HG03520 (cell line): ENCODE results near the gene PARD3.
A peak's percentile ranks its signal among the peaks of the same experiment; 100 is the strongest.

Experiments
- ATAC-seq: cut with Tn5 transposase; IDR thresholded peaks from one replicate; pipeline ENCODE4 v1.9.1; 2021; ENCODE audit warnings: mild to moderate bottlenecking, moderate library complexity; ENCODE audit not compliant: unreplicated experiment

The PARD3 gene

DNA sequence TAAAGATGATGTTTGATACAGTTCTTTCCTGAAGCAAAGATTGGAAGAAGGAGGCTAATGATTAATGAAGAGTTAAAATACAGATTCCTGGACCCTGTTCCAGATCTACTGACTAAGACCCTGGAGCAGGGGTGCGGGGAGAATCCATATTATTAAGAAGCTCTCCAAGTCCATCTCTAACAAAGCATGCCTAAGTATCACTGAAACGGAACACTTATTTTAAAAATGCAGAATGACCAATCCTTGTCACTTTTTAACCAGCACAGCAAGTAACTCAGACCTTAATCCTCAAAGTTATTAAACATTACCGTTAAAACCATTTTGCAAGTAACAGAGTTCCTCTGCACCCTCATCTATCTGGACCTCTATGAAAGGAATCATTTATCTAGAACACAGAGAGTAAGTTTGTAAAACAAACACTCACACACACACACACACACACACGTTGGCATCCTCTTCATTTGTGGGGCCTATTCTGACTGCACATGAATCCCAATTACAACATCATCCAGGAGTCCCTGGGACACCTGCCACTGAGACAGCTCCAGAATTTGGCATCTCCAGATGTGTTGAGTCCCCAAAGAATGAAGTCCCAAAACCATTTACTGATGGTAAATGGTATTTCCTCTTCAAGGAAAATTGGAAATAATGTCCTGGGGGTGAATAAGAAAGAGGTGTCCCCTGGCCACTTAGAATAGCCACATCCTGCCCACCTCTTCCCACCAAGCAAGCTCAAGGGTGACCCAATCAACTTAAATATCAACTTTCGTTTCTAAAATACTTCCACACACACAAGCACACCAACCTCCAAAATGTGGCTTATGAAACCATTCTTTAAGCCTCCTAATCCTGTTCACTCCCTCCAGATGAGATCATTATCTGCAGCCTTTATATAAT is 117.5 kb downstream of the PARD3 start:
- no peak for ATAC-seq

DNA sequence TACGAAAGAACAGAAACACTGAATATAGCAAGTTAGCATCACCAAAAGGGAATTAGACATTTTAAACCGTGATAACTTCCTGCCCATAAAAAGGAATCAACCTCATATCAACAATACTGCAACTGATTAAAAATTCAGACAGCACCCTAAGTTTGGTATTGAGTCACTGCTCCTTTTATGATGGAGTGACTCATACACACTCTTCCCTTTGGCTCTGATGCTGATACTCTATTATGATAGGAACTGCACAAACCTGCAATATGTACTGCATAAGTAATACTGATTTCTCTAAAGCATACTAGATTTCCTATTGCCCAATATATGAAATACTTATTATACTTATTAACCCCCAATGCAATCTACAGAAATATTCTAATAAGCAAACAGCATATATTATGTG is 118.7 kb downstream of the PARD3 start:
- ATAC-seq: no peak

DNA sequence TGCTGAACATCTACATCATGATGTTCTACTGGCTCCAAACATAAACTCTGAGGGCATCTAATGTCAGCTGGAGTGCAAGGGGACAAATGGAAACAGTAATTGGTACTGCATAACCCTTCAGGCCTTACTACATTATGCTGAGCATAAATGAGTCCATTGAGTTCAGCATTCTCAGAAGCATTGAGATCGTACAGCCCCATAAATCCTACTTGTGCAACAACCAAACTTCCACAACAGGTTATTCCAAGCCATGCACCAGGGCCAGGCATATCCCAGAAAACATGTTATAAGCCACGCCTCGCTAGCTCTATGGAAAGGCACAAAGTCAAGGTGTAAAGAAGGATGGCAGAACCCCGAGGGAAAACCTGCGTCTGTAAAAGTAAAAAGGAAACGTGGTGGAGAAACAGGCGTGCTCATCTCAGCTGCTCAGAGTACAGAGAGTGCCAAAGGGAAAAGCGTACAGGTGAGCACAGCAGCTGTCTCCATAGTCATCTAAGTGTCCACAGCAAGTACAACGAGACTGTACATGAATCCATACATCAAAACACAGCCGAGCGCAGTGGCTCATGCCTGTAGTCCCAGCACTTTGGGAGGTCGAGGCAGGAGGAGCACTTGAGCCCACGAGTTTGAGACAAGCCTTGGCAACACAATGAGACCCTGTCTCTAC is 124.6 kb downstream of the PARD3 start:
- ATAC-seq: no peak

DNA sequence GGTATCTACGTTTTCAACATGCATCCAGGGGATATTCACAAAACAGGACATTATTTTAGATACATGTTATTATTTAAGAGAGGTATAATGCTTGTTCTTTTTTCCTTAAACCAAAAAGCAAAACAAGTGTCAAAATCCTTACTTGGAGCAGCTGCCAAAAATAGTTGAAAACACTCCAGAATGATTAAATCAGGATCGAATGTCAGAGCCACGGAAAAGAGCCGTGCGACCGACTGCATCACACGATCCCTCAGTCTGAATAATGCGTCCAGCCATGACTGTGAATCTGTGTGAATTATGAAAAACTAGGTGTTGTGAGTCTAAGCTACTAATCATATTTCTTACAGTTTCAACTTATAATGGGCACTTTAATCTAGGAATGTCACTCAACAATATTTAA is 126.0 kb downstream of the PARD3 start:
- no peak for ATAC-seq

DNA sequence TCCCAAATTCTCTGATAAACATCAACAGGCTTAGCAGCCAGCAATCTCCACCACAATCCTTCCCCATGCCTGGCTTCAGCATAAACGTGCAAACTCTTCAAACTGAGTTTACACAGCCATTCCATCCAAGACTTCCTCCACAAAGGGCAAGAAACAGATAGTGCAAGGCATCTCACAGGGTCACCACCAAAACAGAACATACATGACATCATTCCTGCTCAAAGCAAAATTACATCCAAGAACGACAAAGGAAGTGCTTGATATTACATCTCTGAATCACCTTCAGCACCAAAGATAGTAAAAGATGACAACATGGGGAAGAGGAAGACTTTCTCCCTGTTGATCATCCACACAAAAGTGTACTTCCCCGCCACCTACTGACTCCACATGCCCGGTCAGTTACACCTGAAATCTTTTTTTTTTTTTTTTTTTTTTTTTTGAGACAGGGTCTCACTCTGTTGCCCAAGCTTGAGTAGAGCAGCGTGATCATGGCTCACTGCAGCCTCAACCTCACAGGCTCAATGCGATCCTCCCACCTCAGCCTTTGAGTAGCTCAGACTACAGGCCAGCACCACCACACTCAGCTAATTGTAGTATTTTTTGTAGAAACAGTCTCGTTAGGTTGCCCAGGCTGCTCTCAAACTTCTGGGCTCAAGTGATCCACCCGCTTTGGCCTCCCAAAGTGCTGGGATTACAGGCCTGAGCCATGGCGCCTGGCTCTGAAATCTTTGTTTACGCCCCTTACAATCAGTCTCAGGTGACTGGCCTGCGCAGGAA is 127.5 kb downstream of the PARD3 start:
- ATAC-seq: no peak

DNA sequence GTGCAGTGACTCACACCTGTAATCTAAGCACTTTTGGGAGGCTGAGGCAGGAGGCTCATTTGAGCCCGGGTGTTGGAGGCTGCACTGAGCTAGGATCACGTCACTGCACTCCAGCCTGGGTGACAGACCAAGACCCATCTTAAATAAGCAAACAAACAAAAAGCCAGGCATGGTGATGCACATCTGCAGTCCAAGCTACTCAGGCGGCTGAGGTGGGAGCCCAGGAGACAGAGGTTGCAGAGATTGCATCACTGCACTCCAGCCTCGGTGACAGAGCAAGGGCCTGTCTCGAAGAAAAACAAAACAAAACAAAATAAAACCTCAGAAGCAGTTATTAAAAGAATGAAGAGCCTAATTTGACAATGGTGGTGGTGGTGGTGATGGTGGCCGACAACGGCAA is 132.5 kb downstream of the PARD3 start:
- ATAC-seq: no peak

DNA sequence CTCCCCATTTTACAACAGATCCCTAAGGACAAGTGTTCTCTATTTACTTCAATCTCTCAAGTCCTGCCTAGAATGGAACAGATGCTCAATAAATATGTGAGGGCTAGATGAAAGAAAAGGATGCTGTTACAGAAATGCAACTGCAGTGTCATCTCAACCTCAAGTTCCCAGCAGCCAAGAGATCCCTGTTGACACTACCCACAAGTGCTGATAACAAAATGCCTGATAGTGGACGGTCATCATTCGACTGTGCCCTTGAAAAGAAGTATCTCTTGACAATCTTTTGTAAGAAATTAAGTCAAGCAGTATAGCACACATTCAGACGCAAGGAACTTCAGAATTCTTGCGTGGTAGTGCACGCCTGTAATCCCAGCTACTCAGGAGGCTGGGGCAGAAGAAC is 133.2 kb downstream of the PARD3 start:
- no peak for ATAC-seq

DNA sequence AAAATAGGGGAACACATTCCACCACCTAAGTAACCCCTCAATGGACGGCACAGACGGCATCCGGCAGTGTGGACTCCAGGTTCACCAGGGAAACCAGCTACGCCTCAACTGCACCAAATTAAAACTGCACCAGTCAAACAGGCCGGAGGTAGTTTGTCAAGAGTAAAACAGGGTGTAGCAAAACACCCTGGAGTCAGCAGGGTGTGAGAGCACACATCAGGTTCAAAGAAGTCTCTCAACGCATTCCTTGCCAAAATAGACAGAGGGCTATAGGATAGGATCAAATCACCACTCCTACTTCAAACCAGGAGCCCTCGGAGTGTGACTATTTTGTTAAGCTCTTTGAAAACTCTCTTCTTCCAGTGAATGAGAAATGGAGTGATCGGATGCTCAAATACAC is 135.9 kb downstream of the PARD3 start:
- no peak for ATAC-seq

DNA sequence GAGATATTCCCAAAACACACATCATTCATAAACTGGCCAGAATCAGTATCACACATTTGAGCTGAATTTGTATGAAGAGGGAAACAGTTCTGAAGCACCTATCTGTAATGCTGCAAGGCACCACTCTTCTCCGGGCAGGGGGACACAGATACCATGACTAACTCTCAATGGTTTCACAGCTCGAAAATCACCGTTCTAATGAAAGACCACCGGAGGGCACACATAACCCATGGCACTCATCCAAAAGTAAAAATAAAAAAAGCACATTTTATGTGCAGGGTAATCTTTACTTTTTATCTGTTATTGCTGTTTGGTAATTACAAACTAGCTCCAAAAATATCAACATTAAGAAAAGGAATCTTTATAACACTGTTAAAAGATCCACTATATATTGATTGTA is 137.5 kb downstream of the PARD3 start:
- ATAC-seq: no peak

DNA sequence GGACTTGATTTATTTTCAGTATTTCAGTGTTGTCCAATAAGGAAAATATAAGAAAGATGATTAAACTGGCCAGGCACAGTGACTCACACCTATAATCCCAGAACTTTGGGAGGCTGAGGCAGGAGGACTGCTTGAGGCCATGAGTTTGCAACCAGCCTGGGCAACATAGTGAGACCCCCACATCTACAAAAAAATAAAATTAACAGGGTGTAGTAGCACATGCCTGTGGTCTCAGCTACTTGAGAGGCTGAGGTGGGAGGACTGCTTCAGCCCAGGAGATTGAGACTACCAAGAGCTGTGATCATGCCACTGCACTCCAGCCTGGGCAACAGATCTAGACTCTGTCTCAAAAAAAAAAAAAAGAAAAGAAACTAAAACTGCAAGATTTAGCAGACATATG is 138.0 kb downstream of the PARD3 start:
- no peak for ATAC-seq

DNA sequence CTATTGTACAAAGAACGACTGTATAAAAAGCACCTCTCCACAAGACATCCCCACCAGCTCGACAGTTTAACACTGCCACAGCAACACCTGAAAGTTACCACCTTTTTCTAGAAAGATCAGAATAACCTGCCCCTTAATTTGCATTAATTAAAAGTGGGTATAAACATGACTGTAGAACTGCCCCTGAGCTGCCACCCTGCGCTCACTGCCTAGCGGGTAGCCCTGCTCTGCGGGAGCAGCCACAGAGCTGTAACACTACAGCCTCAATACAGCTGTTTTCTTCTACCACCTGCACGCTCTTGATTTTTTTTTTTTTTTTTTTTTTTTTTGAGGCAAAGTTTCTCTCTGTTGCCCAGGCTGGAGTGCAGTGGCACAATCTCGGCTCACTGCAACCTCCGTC is 140.9 kb downstream of the PARD3 start:
- no peak for ATAC-seq

DNA sequence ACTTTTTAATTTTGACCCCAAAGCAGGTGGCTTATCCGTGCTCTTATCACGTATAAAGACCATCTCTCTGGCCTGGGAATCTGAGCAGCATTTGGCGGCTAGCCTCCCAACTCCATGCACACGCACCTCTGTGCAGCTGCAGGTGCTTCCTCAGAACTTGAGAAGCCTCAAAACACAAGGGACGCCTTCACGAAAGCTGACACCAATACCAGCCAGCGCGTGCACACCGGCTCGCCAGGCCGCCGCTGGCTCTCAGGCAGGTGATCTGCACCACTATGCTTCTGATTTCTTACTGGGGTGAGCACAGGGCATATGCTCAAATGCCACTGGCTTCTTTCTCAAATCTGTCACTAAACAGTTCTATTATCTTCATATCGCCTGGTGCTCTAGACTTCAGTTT is 145.0 kb downstream of the PARD3 start:
- no peak for ATAC-seq

DNA sequence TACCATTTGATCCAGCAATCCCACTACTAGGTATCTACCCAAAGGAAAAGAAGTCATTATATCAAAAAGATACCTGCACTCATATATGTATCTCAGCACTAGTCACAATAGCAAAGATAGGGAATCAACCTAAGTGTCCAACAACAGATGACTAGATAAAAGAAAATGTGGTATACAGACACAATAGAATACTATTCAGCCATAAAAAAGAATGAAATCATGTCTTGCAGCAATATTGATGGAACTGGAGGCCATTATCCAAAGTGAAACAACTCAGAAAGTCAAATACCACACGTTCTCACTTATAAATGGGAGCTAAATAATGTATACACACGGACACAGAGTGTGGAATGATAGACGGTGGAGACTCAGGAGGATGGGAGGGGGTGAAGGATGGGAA is 146.0 kb downstream of the PARD3 start:
- ATAC-seq: no peak

DNA sequence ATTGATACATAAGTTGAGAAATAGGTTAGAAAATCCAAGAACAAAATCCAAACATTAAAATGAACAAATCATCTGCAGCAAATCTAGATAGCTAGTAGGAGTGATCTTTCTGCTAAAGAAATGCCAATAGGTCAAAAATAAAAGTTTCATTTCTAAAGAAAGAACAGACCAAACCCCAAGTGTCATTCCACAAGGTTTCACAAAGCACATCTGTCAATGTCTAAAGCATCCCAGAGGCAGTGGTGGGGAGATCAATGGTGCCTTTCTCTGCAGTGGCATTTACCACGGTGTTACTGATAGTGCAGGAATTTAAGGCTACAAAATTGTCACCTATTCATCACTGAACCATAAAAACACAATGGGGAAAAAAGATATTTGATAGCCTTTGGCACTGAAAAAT is 147.9 kb downstream of the PARD3 start:
- ATAC-seq: no peak

DNA sequence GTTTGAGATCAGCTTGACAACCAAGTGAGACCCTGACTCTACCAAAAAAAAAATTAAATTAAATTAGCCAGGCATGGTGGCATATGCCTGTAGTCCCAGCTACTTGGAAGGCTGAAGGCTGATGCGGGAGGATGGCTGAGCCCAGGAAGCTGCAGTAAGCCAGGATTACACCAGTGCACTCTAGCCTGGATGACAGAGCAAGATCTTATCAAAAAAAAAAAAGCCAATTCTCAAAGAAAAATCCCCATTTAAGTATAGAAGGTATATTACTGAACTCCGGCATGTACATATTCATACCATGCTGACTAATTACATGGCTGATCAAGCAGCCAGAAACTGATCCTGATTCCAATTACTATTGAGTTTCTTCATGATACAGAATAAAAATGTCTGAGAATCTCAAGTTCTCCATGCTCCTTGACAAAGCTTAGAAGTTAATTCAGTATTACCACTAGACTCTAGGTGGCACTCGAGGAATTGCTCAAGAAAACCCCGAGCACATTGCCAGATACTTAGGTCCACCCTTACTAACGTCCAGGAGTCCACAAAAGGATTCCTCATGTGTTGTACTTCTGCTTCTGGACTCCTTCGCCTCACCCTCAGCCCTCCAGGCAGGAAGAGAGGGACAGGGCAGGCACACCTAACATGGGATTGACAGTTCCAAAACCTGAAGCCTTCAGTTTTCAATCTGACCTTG is 148.9 kb downstream of the PARD3 start:
- peak; percentile 89 for ATAC-seq

DNA sequence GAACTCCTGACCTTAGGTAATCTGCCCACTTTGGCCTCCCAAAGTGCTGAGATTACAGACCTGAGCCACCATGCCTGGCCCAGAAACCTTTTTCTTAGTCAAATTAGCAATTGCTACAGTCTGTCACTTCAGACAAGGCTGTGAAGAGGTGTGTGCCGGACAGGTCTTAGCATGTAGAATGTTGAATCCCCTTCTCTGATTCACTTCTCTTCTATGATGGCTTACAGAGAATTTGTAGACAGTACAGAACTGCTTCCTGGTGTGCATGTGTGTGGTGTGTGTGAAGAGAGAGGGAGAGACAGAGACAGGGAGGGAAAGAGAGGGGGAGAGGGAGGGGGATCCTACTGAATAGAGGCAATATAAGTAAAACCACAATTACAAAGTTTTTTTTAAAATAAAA is 150.4 kb downstream of the PARD3 start:
- no peak for ATAC-seq

DNA sequence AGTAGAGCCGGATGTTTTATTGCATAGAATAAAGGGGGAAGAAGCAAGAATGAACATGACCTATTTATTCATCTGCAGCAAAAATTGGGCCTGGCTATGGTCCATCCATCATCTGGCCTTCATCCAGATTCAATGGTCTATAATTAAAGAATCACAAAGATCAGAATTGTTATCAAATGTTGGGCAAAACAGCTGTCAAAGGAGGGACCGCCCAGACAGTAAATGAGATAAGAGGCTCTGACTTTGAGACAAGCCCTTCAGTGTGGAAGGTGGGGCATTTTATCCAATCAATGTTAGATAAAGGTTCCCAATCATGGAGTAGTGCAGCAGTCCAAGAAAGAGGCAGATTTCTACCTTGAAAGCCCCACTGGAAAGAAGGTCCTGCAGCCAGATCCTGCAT is 153.5 kb downstream of the PARD3 start:
- ATAC-seq: no peak

DNA sequence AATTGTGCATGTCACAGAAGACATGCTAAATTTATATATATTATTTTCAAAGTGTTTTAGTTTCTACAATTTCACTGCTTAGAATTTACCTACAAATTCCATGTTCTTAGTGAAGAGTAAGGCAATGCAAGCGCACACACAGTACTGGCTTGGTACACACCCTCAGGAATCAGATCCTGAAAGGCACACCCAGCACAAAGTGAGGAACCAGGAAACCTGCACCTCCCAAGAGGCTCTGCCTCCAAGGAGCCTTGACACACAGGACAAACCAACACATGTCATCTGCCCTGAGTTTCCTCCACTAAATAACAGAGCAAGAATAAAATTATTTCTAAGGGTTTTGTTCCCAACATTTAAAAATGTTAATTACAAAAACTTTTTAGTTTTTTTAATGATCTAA is 156.2 kb downstream of the PARD3 start:
- no peak for ATAC-seq

DNA sequence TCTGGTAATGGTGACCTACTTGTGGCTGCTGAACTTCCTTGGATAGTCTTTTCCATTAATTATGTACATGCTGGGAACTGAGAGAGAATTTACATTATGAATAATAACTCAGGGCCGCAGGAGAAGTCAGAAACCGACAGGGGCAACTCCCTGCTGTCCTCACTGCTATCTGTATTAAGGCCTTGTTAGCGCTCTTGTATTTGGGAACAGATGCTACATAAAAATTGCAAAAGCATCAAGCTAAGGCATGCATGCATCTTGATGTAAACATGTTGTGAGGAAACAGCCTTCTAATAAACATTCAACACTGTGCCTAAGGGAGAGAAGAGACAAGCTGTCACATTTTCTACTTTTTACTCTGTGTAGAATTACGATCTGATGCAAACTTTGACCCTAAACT is 158.4 kb downstream of the PARD3 start:
- ATAC-seq: no peak

DNA sequence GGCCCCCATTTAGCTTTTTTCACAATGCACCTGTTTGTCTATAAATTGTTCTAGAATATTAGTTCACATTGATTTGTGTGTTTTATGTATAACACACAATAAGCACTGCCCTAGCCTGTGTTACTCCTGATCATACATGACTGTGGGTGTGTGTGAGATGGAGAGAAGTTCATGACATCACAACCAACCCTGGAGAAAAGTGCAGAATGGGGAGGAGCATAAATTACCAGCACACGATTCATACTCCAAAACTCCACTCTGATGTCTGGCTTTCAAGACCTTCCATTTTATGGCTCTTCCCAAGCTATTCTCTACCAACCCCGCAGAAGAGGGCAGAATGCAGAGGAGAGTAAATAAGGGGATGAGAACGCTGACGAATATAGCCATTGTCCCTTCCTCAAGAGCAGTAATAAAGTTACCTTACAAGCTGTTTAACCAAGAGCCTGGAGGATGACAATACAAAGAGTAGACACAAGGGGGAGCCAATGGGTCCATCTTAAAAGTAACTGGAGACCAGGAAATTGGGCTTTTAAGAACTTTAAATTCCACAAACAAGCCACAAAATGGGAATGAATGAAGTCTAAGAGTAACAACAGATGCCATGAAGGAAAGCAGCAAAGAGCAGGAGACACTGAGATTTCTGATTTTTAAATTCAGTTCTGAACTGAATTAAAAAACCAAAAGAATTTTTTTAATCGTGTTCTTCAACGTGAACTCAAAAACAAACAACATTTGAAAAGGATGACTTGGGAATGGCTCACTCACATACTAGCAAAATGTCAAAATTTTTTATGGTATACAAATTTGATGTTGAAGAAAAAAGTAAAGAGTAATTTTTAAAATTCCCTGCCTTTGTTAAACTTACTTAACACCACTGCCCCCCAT is 159.6 kb downstream of the PARD3 start:
- ATAC-seq: no peak
